Measurements from ENCODE around the gene KRTAP5-10.
A peak's percentile ranks its signal among the peaks of the same experiment; 100 is the strongest.
"Not testable (repeated sequence)": the region's sequence is repeated elsewhere in the genome, so short reads cannot be mapped to it uniquely, and the experiment has no call there.

Gene KRTAP5-10

GRCh38 chr11:71572811-71573210 lies 7.4 kb downstream of the KRTAP5-10 start:
- DNase-seq (ENCODE audit: low read depth), result no peak

DNA sequence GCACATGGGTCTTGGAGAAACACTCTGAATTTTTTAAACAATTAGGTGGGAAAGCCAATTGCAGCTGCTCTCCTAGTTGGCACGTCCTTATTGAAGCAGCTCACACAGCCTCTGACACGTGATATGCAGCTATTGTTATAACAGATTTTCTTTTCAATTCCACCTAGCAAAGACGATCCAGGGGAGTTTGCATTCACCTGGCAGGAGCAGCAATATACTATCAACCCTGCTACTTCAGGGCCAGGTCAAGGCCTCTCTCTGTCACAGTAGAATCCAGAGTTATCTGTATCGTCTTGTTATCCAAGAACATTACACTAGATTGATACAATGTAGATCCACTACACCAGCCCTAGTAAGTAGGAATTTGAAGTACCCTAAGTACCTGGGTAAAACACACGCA lies 9.1 kb downstream of the KRTAP5-10 start:
- no peak for DNase-seq (ENCODE audit: low read depth)

GRCh38 chr11:71575723-71576424 lies 10.5 kb downstream of the KRTAP5-10 start:
- no peak for DNase-seq (ENCODE audit: low read depth)

GRCh38 chr11:71576688-71577465 lies 11.5 kb downstream of the KRTAP5-10 start:
- DNase-seq (ENCODE audit: low read depth), result not testable (repeated sequence)

GRCh38 chr11:71577469-71578004 lies 12.2 kb downstream of the KRTAP5-10 start:
- no peak for DNase-seq (ENCODE audit: low read depth)

- DNase-seq (ENCODE audit: low read depth), result not testable (repeated sequence)
These were observed 14.2 kb downstream of the KRTAP5-10 start for GRCh38 chr11:71579513-71579912.

DNA sequence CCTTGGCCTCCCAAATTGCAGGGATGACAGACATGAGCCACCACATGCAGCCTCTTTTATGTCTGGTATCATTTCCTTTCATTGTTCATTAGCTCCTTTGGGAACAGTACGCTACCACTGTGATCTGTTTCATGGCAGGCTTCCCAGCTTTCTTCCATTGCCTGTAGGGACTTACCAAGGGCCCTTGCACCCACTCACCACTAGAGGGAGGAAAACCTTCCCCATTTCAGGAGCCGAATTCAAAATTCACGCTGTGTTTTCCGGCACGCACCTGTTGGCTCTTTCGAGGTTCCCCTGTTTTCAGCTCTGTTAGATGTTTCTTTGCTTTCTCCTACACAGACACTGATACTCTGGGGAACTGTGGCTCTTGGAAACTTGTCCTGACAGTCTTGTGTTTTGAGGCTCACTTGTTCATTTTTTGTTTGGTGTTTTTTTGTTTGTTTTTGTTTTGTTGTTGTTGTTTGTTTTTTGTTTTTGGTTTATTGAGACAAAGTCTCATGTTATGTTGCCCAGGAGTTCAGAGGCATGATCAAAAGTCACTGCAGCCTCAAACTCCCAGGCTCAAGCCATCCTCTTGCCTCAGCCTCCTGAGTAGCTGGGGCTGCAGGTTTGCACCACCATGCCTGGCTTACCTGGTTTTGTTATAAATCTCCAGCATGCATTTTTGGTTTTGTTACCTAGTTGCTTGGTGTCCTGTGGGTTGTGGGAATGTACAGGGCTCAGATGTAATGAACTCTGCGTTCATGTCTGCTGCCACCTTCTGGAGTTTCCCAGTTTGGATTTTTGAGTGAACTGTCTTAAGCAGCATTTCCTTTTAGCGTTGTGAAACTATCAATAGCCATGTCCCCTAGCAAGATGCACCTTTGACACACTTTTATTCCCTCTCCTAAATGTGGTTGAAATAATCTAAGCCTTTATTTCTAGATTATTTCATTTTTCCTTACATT lies 15.0 kb downstream of the KRTAP5-10 start:
- DNase-seq (ENCODE audit: low read depth), result peak; percentile 79

- DNase-seq (ENCODE audit: low read depth), result no peak
These were observed 16.5 kb downstream of the KRTAP5-10 start for GRCh38 chr11:71581826-71582225.

DNA sequence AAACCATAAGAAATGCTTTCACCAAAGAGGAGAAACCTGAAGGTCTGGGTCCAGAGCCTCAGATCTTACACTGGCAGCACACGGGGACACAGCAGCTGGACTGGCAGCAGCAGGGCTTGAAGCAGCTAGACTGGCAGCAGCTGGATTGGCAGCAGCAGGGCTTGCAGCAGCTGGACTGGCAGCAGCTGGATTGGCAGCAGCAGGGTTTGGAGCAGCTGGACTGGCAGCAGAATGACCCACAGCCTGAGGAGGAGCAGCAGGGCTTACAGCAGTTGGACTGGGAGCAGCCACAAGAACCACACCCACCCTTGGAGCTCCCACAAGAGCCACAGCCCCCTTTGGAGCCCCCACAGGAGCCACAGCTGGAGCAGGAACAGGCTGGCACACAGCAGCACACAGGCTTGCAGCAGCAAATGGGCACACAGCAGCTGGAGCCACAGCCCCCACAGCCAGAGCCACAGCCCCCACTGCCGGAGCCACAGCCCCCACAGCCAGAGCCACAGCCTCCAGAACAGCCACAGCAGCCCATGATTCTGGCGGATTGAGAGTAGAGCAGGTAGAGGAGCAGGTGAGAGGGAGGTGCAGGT lies 17.0 kb downstream of the KRTAP5-10 start, which contains the start of gene KRTAP5-11:
Gene KRTAP5-11, minus strand, starts transcription at position 567 of the 587 bp plus-strand sequence. Its CDS starts 38 bp downstream, at position 529.
- no peak for DNase-seq (ENCODE audit: low read depth)

GRCh38 chr11:71582969-71583368 lies 17.6 kb downstream of the KRTAP5-10 start:
- not testable (repeated sequence) for DNase-seq (ENCODE audit: low read depth)

- not testable (repeated sequence) for DNase-seq (ENCODE audit: low read depth)
These were observed 20.3 kb downstream of the KRTAP5-10 start for GRCh38 chr11:71585673-71586072.

DNA sequence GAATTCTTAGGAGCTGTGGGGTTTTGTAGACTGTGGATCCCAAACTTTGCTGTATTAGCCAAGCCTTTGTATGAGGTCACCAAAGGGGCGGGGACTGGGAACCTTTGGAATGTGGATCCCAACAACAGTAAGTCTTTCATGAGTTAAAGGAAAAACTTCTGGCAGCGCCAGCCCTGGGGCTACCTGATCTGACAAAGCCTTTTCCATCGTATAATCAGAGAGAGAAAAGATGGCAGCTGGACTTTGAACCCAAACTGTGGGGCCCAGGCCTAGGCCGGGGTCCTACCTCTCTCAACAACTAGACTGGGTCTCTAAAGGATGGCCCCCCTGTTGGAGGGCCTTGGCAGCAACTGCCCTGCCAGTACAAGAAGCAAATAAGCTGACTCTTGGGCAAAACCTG lies 23.0 kb downstream of the KRTAP5-10 start:
- DNase-seq (ENCODE audit: low read depth), result not testable (repeated sequence)

DNA sequence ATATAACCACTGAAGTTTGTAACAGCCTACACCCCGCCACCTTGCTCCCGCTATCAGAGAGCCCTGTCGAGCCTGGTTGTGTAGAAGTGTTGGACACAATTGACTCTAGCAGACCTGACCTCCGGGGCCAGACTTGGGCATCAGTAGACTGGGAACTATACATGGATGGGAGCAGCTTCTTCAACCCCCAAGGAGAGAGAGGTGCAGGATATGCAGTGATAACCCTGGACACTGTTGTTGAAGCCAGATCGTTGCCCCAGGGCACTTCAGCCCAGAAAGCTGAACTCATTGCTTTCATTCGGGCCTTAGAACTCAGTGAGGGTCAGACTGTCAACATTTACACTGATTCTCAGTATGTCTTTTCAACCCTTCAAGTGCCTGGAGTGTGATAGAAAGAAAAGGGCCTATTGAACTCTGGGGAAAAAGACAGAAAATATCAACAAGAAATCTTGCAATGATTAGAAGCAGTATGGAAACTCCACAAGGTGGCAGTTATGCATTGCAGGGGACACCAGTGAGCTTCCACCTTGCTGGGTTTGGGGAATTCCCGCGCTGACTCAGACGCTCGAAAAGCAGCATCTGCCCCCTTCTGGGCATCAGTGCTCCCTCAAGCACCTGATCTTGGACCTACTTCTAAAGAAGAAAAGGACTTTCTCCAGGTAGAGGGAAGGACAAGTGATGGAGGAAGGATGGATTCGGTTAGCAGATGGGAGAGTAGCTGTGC lies 23.6 kb downstream of the KRTAP5-10 start:
- not testable (repeated sequence) for DNase-seq (ENCODE audit: low read depth)

GRCh38 chr11:71589546-71589920 lies 24.2 kb downstream of the KRTAP5-10 start:
- not testable (repeated sequence) for DNase-seq (ENCODE audit: low read depth)

DNA sequence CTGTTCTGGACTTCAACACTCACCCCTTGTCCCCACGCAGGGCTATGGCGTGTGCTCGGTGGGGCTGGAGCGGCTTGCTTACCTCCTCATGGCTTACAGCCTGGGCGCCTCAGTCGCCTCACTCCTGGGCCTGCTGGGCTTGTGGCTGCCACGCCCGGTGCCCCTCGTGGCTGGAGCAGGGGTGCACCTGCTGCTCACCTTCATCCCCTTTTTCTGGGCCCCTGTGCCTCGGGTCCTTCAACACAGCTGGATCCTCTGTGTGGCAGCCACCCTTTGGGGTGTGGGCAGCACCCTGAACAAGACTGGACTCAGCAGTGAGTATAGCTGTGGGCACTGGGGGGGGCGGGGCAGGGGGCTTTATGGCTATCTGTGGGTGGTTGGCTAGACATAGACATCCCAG lies 37.9 kb downstream of the KRTAP5-10 start:
- not testable (repeated sequence) for DNase-seq (ENCODE audit: low read depth)

- DNase-seq (ENCODE audit: low read depth), result not testable (repeated sequence)
These were observed 39.6 kb downstream of the KRTAP5-10 start for GRCh38 chr11:71604798-71605488.

DNA sequence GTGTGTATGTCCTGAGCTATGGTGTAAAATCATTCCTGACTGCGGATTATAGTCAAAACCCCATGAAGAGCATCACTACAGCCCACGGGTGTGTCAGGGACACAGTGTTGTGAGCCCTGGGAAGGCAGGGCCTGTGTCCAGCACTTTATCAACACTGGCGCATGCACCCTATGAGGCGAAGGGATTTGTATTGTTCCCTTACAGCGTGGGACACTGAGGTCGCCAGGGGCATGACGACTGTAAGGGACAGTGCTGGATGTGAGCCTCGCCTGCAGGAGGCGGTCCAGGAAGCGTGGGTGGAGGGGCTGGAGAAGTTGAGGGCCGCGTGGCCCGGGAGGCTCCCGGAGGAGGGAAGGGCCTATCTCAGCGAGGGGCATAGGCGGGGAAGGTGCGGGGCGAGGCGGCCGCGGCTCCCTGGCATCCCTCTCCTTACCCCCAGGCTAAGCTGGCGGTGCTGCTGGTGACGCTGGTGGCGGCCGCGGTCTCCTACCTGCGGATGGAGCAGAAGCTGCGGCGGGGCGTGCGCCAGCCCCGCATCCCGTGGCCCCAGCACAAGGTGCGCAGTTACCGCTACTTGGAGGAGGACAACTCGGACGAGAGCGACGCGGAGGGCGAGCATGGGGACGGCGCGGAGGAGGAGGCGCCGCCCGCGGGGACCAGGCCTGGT lies 41.6 kb downstream of the KRTAP5-10 start:
- not testable (repeated sequence) for DNase-seq (ENCODE audit: low read depth)

DNA sequence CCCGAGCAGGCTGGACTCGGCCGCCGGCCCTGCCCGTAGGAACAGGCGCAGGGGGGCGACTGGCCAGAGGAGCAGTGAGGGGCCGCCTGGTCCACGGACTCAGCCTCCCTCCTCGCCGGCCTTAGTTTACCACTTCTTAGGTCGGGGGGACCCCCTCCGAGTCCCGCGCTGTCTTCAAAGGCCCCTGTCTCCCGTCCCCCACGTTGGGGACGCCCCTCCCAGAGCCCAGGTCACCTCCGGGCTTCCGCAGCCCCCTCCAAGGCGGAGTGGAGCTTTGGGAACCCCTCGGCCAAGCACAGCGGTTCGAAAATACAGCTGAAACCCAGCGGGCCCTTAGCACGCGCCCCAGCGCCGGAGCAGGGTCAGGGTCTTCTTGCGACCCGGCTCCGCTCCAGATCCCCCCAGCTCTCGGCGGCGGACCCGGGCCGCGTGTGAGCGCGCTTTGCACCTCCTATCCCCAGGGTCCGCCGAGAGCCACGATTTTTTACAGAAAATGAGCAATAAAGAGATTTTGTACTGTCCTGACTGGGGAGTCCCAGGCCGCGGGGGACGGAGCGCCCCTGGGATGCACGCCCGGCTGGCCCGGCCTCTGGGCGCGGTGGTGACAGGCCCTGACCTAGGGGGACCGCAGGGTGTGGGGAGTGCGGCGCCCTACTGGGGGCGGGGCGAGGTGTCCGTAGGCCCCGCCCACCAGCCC lies 42.3 kb downstream of the KRTAP5-10 start:
- not testable (repeated sequence) for DNase-seq (ENCODE audit: low read depth)

DNA sequence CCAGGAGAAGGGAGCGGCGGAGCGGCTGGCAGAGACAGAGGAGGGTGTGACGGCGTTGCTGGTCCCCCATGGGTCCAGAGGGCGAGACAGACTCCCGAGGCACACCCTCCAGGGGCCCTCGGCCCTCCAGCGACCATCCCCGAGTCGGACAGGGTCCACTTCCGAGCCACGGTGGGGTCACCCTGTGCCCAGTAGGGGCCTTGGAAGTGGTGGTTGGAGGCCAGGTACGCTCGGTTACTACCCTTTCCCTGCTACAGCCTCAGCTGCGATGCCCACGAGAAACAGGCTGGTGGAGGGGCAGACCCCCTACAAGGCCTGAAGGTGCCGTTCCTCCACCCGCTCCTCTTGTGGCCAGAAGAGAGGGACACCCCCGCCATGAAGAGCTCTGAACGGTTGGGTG lies 42.9 kb downstream of the KRTAP5-10 start:
- DNase-seq (ENCODE audit: low read depth), result not testable (repeated sequence)
